ENCODE data around the gene GPR142. TPM values are rescaled to one million over a fixed set of nuclear protein-coding genes. Genes with fewer than 3 reads are reported as not detected.

GPR142 gene
- total RNA-seq, 1 experiment from 2014 or later: not detected

GRCh38 chr17:74380959-74381808, 13.9 kb downstream of the GPR142 start:
- ATAC-seq: no peak
- H3K27me3 Mint-ChIP-seq (ENCODE audit: low read depth): peaks cover 3% of the 10 kb centered on the region; the same call in 1 of the 2 replicates
- H3K4me1 Mint-ChIP-seq: peaks cover 13% of the 10 kb centered on the region
- TF ChIP-seq CTCF (IDR thresholded peaks at IDR 0.05) (no peak), RORB (CRISPR knock-in tag; IDR thresholded peaks at IDR 0.05) (no peak), ZNF396 (CRISPR knock-in tag; IDR thresholded peaks at IDR 0.05; ENCODE audit: borderline replicate concordance) (no peak), PRDM15 (CRISPR knock-in tag; IDR thresholded peaks at IDR 0.05) (no peak), E2F1 (CRISPR knock-in tag; IDR thresholded peaks at IDR 0.05) (no peak), E2F4 (CRISPR knock-in tag; IDR thresholded peaks at IDR 0.05; ENCODE audit: borderline replicate concordance, low read depth) (no peak), PRRX2 (CRISPR knock-in tag; IDR thresholded peaks at IDR 0.05) (no peak), ESRRA (CRISPR knock-in tag; IDR thresholded peaks at IDR 0.05; ENCODE audit: borderline replicate concordance) (no peak), STAT6 (CRISPR knock-in tag; conservative IDR thresholded peaks at IDR 0.05; ENCODE audit: low read depth) (no peak), TEAD4 (CRISPR knock-in tag; IDR thresholded peaks at IDR 0.05) (no peak), GTF2I (CRISPR knock-in tag; conservative IDR thresholded peaks at IDR 0.05) (no peak), ZBTB43 (CRISPR knock-in tag; IDR thresholded peaks at IDR 0.05) (no peak), HMGXB4 (CRISPR knock-in tag; IDR thresholded peaks at IDR 0.05) (no peak)
- ChIA-PET POLR2A (interaction anchor here (2.3 kb wide), 1 partner anchor 73 kb away, joined by 14 read pairs; no protein-coding TSS in a partner anchor), CTCF (interaction anchor here (0.6 to 4.6 kb wide), 15 partner anchors 12 to 185 kb away, joined by 3 to 138 read pairs (median 23); partner anchors contain the start of genes BTBD17, CD300H, GPR142 and GPRC5C)
- H3K4me3 Mint-ChIP-seq: no peak overlapping the region
- no peak for DNase-seq (ENCODE audit: low spot score)
- H3K36me3 Mint-ChIP-seq: no peaks in the 10 kb centered on the region
- H3K27ac Mint-ChIP-seq: no peak overlapping the region
- H3K9me3 Mint-ChIP-seq: no peaks in the 10 kb centered on the region
